OCI-LY7 (cell line): Measurements from ENCODE around the gene HES4. TPM values are rescaled to one million over a fixed set of nuclear protein-coding genes. Genes with fewer than 3 reads are reported as not detected.
"Not testable (repeated sequence)": the region's sequence is repeated elsewhere in the genome, so short reads cannot be mapped to it uniquely, and the experiment has no call there.

ENCODE experiments used
- BruUV-seq: library from RNA; stranded (reverse); fragments of 400-500 nt; replicated peaks from 2 replicates; lab custom pipeline; 2021; lab: Mats Ljungman, UMichigan
- CTCF ChIA-PET: fragments of 300-600 bp; sonication (Branson Sonifier 250); formaldehyde crosslinking; loops from one replicate; lab custom pipeline; 2022; ENCODE audit warnings: antibody characterized with exemption; ENCODE audit not compliant: unreplicated experiment; lab: Charles Lee
- POLR2A ChIA-PET: fragments of 300-600 bp; sonication (Branson Sonifier 250); formaldehyde crosslinking; loops from one replicate; lab custom pipeline; 2022; ENCODE audit warnings: antibody characterized with exemption; lab: Charles Lee
- DNase-seq: peaks from one replicate; pipeline ENCODE4 v3.0.0-alpha.2; 2015; ENCODE audit warnings: low spot score
- H2AFZ ChIP-seq: fragments of 200-600 bp; sonication (generic), shearing (Covaris generic); 2 replicates; pipeline ENCODE4 v1.6.1; 2014; ENCODE audit warnings: mild to moderate bottlenecking, antibody characterized with exemption, low read length, moderate library complexity
- H3K27ac ChIP-seq: fragments of 200-600 bp; sonication (generic); 2 replicates; pipeline ENCODE4 v1.5.1; 2014; ENCODE audit warnings: mixed run types, low read depth, mild to moderate bottlenecking, moderate library complexity, low read length, inconsistent platforms; ENCODE audit not compliant: poor library complexity, severe bottlenecking
- H3K36me3 ChIP-seq: fragments of 200-600 bp; sonication (generic); 2 replicates; pipeline ENCODE4 v1.6.1; 2014; ENCODE audit warnings: mild to moderate bottlenecking, antibody characterized with exemption, low read length, moderate library complexity, mixed read lengths; ENCODE audit not compliant: insufficient read depth
- H3K4me1 ChIP-seq: fragments of 200-600 bp; sonication (generic); 2 replicates; pipeline ENCODE4 v1.5.1; 2014; ENCODE audit warnings: mild to moderate bottlenecking, low read length; ENCODE audit not compliant: insufficient read depth, poor library complexity, severe bottlenecking
- H3K4me2 ChIP-seq: fragments of 200-600 bp; sonication (generic); 2 replicates; pipeline ENCODE4 v1.6.1; 2014; ENCODE audit warnings: mild to moderate bottlenecking, low read length
- H3K4me3 ChIP-seq: fragments of 200-600 bp; sonication (generic); 2 replicates; pipeline ENCODE4 v1.5.1; 2014; ENCODE audit warnings: mild to moderate bottlenecking, low read depth, low read length; ENCODE audit not compliant: poor library complexity, severe bottlenecking
- H3K79me2 ChIP-seq: fragments of 200-600 bp; sonication (generic); 2 replicates; pipeline ENCODE4 v1.6.1; 2016; ENCODE audit warnings: low read depth, mild to moderate bottlenecking, low read length, moderate library complexity, mixed read lengths; ENCODE audit not compliant: insufficient read depth
- H3K9me2 ChIP-seq: fragments of 200-600 bp; sonication (generic); 2 replicates; pipeline ENCODE4 v1.6.1; 2016; ENCODE audit warnings: mild to moderate bottlenecking, low read length, mixed read lengths; ENCODE audit not compliant: insufficient read depth
- H3K9me3 ChIP-seq: fragments of 200-600 bp; sonication (generic); 2 replicates; pipeline ENCODE4 v1.6.1; 2014; ENCODE audit warnings: mild to moderate bottlenecking, mixed run types, low read length, mixed read lengths
- H4K20me1 ChIP-seq: fragments of 200-600 bp; sonication (generic); 2 replicates; pipeline ENCODE4 v1.6.1; 2014; ENCODE audit warnings: mild to moderate bottlenecking, antibody characterized with exemption, low read length, moderate library complexity, mixed read lengths; ENCODE audit not compliant: insufficient read depth
- CTCF ChIP-seq: fragments of 200-600 bp; sonication (generic); conservative IDR thresholded peaks from 2 replicates; pipeline ENCODE4 v1.5.1; 2014; ENCODE audit warnings: mild to moderate bottlenecking, antibody characterized with exemption, low read length, moderate library complexity, mixed read lengths
- EZH2phosphoT487 ChIP-seq: fragments of 200-600 bp; sonication (generic); IDR thresholded peaks from 2 replicates; pipeline ENCODE4 v1.6.1; 2018; ENCODE audit warnings: low read depth, borderline replicate concordance, mild to moderate bottlenecking, mixed run types, antibody characterized with exemption, low read length, moderate library complexity, mixed read lengths
- intact Hi-C: fragments of 100-400 bp; cut with micrococcal nuclease; formaldehyde crosslinking; loops from one replicate; pipeline ENCODE4 v1.10.0; 2022; ENCODE audit not compliant: unreplicated experiment
- total RNA-seq, 2 experiments: library from RNA; depleted of rRNA in 1 of 2; stranded (reverse); fragments of >200 nt in 1 of 2; shearing (Covaris generic) in 1 of 2; gene quantifications; 2 replicates each; pipeline ENCODE4 v1.2.3, GENCODE V29; 2014 to 2022

Gene HES4
- total RNA-seq, 2 experiments from 2014 or later = not detected

- no peaks in the 10 kb centered on the region for H3K9me2 ChIP-seq
- no peaks in the 10 kb centered on the region for H3K36me3 ChIP-seq
- H3K4me2 ChIP-seq = no peak overlapping the region
- no peaks in the 10 kb centered on the region for H3K4me1 ChIP-seq
- no peaks in the 10 kb centered on the region for H3K79me2 ChIP-seq
- intact Hi-C loops = no loop called here
- DNase-seq = no peak
- no peak overlapping the region for H3K27ac ChIP-seq
- H3K4me3 ChIP-seq = no peak overlapping the region
- H3K9me3 ChIP-seq = no peaks in the 10 kb centered on the region
- CTCF ChIA-PET = no interaction called here
- no peaks in the 10 kb centered on the region for H4K20me1 ChIP-seq
- POLR2A ChIA-PET = no interaction called here
- no TSS peak for BruUV-seq
- no peak for TF ChIP-seq CTCF
- TF ChIP-seq EZH2phosphoT487 = no peak
- no peak overlapping the region for H2AFZ ChIP-seq
Observed at GRCh38 chr1:993379-993995, 6.4 kb downstream of the HES4 start.

- BruUV-seq = no TSS peak
- no peaks in the 10 kb centered on the region for H3K36me3 ChIP-seq
- intact Hi-C loops = no loop called here
- ChIA-PET CTCF (no interaction called here), POLR2A (interaction anchor here (1.4 kb wide), 1 partner anchor 15 kb away, joined by 4 read pairs; no protein-coding TSS in a partner anchor)
- no peak overlapping the region for H3K27ac ChIP-seq
- H2AFZ ChIP-seq = no peak overlapping the region
- H3K4me2 ChIP-seq = no peak overlapping the region
- no peak overlapping the region for H3K4me3 ChIP-seq
- TF ChIP-seq CTCF (no peak), EZH2phosphoT487 (no peak)
- no peaks in the 10 kb centered on the region for H3K9me2 ChIP-seq
- no peaks in the 10 kb centered on the region for H3K4me1 ChIP-seq
- H3K9me3 ChIP-seq = no peaks in the 10 kb centered on the region
- no peaks in the 10 kb centered on the region for H4K20me1 ChIP-seq
- H3K79me2 ChIP-seq = no peaks in the 10 kb centered on the region
- DNase-seq = no peak
Observed at GRCh38 chr1:992362-992761, 7.5 kb downstream of the HES4 start.

GRCh38 chr1:991895-992294, 8.0 kb downstream of the HES4 start:
- no peaks in the 10 kb centered on the region for H3K36me3 ChIP-seq
- H3K4me2 ChIP-seq = no peak overlapping the region
- no peaks in the 10 kb centered on the region for H3K9me2 ChIP-seq
- H3K4me1 ChIP-seq = no peaks in the 10 kb centered on the region
- POLR2A ChIA-PET = interaction anchor here (1.4 kb wide), 1 partner anchor 16 kb away, joined by 4 read pairs; no protein-coding TSS in a partner anchor
- no peak overlapping the region for H3K27ac ChIP-seq
- intact Hi-C loops = no loop called here
- H3K79me2 ChIP-seq = no peaks in the 10 kb centered on the region
- DNase-seq = no peak
- no peaks in the 10 kb centered on the region for H4K20me1 ChIP-seq
- BruUV-seq = no TSS peak
- H3K4me3 ChIP-seq = no peak overlapping the region
- CTCF ChIA-PET = no interaction called here
- TF ChIP-seq EZH2phosphoT487 (no peak), CTCF (no peak)
- no peaks in the 10 kb centered on the region for H3K9me3 ChIP-seq
- H2AFZ ChIP-seq = no peak overlapping the region

- H3K27ac ChIP-seq, CTCF ChIA-PET, H3K36me3 ChIP-seq, intact Hi-C loops, H3K4me1 ChIP-seq, H2AFZ ChIP-seq, H3K79me2 ChIP-seq, H3K4me3 ChIP-seq, H3K9me3 ChIP-seq, H3K4me2 ChIP-seq, H4K20me1 ChIP-seq, BruUV-seq, H3K9me2 ChIP-seq, DNase-seq: not testable (repeated sequence)
- POLR2A ChIA-PET = interaction anchor here (1.4 kb wide), 1 partner anchor 17 kb away, joined by 4 read pairs; no protein-coding TSS in a partner anchor
Observed at GRCh38 chr1:991275-991674, 8.6 kb downstream of the HES4 start.
